Measurements from ENCODE around the gene STK36. TPM values are rescaled to one million over a fixed set of nuclear protein-coding genes. Genes with fewer than 3 reads are reported as not detected.

STK36 gene
- total RNA-seq, 6 experiments from 2014 or later: 20.0 to 31.0 (median 23.8) TPM

GRCh38 chr2:218698885-218699284, 27.0 kb downstream of the STK36 start:
- peaks cover 12% of the 10 kb centered on the region for H3K36me3 Mint-ChIP-seq (ENCODE audit: low read depth)
- H3K27me3 Mint-ChIP-seq (ENCODE audit: insufficient read depth): no peaks in the 10 kb centered on the region
- H3K9me3 Mint-ChIP-seq: no peaks in the 10 kb centered on the region
- H3K4me1 Mint-ChIP-seq (ENCODE audit: low read depth): peaks cover 11% of the 10 kb centered on the region; the same call in 1 of the 2 replicates
- no peak overlapping the region for H3K27ac Mint-ChIP-seq
- no peak for DNase-seq
- TF ChIP-seq CTCF (IDR thresholded peaks at IDR 0.05): no peak
- H3K4me3 Mint-ChIP-seq: no peak overlapping the region

- Mint-ChIP-seq H3K4me3 (no peak overlapping the region), H3K27ac (no peak overlapping the region), H3K27me3 (ENCODE audit: insufficient read depth) (no peaks in the 10 kb centered on the region), H3K9me3 (no peaks in the 10 kb centered on the region), H3K36me3 (ENCODE audit: low read depth) (peaks cover 10% of the 10 kb centered on the region; the same call in 1 of the 2 replicates), H3K4me1 (ENCODE audit: low read depth) (peaks cover 7% of the 10 kb centered on the region)
- DNase-seq: no peak
- TF ChIP-seq CTCF (IDR thresholded peaks at IDR 0.05): no peak
Measured at GRCh38 chr2:218701806-218702205, 29.9 kb downstream of the STK36 start.

- TF ChIP-seq CTCF (IDR thresholded peaks at IDR 0.05): no peak
- Mint-ChIP-seq H3K27me3 (ENCODE audit: insufficient read depth) (no peaks in the 10 kb centered on the region), H3K9me3 (no peaks in the 10 kb centered on the region), H3K27ac (no peak overlapping the region), H3K36me3 (ENCODE audit: low read depth) (peaks cover 10% of the 10 kb centered on the region; the same call in 1 of the 2 replicates), H3K4me3 (no peak overlapping the region), H3K4me1 (ENCODE audit: low read depth) (peaks cover 7% of the 10 kb centered on the region)
- no peak for DNase-seq
Measured at GRCh38 chr2:218703341-218703740, 31.5 kb downstream of the STK36 start.

GRCh38 chr2:218708086-218708485, 36.2 kb downstream of the STK36 start:
- TF ChIP-seq CTCF (IDR thresholded peaks at IDR 0.05): no peak
- Mint-ChIP-seq H3K4me3 (no peak overlapping the region), H3K4me1 (ENCODE audit: low read depth) (peaks cover 16% of the 10 kb centered on the region), H3K9me3 (no peaks in the 10 kb centered on the region), H3K36me3 (ENCODE audit: low read depth) (no peaks in the 10 kb centered on the region), H3K27ac (no peak overlapping the region), H3K27me3 (ENCODE audit: insufficient read depth) (no peaks in the 10 kb centered on the region)
- DNase-seq: no peak

GRCh38 chr2:218709908-218710307, 38.0 kb downstream of the STK36 start:
- Mint-ChIP-seq H3K27me3 (ENCODE audit: insufficient read depth) (no peaks in the 10 kb centered on the region), H3K27ac (no peak overlapping the region), H3K4me3 (no peak overlapping the region), H3K4me1 (ENCODE audit: low read depth) (peaks cover 24% of the 10 kb centered on the region), H3K36me3 (ENCODE audit: low read depth) (no peaks in the 10 kb centered on the region), H3K9me3 (no peaks in the 10 kb centered on the region)
- TF ChIP-seq CTCF (IDR thresholded peaks at IDR 0.05): no peak
- DNase-seq: no peak

GRCh38 chr2:218710334-218710686, 38.4 kb downstream of the STK36 start:
- Mint-ChIP-seq H3K27me3 (ENCODE audit: insufficient read depth) (no peaks in the 10 kb centered on the region), H3K27ac (peak overlapping the region; percentile 91; the same call in 1 of the 2 replicates), H3K36me3 (ENCODE audit: low read depth) (no peaks in the 10 kb centered on the region), H3K4me1 (ENCODE audit: low read depth) (peaks cover 24% of the 10 kb centered on the region), H3K9me3 (no peaks in the 10 kb centered on the region), H3K4me3 (peak overlapping the region; percentile 97)
- TF ChIP-seq CTCF (IDR thresholded peaks at IDR 0.05): no peak
- DNase-seq: no peak

All from HFFc6 (cell line).